ENCODE results near the gene PPA2.
"Not testable (repeated sequence)": the region's sequence is repeated elsewhere in the genome, so short reads cannot be mapped to it uniquely, and the experiment has no call there.

PPA2 gene

GRCh38 chr4:105458541-105458940, 15.3 kb downstream of the PPA2 start:
- not testable (repeated sequence) for DNase-seq (ENCODE audit: low spot score)

- no peak for DNase-seq (ENCODE audit: low spot score)
Measured at GRCh38 chr4:105458001-105458400, 15.9 kb downstream of the PPA2 start.

GRCh38 chr4:105455998-105456397, 17.9 kb downstream of the PPA2 start:
- DNase-seq (ENCODE audit: low spot score) = no peak

- no peak for DNase-seq (ENCODE audit: low spot score)
Measured at GRCh38 chr4:105455182-105455581, 18.7 kb downstream of the PPA2 start.

GRCh38 chr4:105453550-105454205, 20.2 kb downstream of the PPA2 start:
- peak; percentile 1 for DNase-seq (ENCODE audit: low spot score)

GRCh38 chr4:105451346-105451745, 22.5 kb downstream of the PPA2 start:
- no peak for DNase-seq (ENCODE audit: low spot score)

GRCh38 chr4:105440890-105441289, 33.0 kb downstream of the PPA2 start:
- DNase-seq (ENCODE audit: low spot score) = no peak

GRCh38 chr4:105437637-105438036, 36.2 kb downstream of the PPA2 start:
- DNase-seq (ENCODE audit: low spot score) = no peak

GRCh38 chr4:105436414-105436813, 37.4 kb downstream of the PPA2 start:
- no peak for DNase-seq (ENCODE audit: low spot score)

GRCh38 chr4:105434940-105435339, 38.9 kb downstream of the PPA2 start:
- no peak for DNase-seq (ENCODE audit: low spot score)

- no peak for DNase-seq (ENCODE audit: low spot score)
Measured at GRCh38 chr4:105433421-105433820, 40.4 kb downstream of the PPA2 start.

- DNase-seq (ENCODE audit: low spot score) = no peak
Measured at GRCh38 chr4:105432438-105432837, 41.4 kb downstream of the PPA2 start.

- DNase-seq (ENCODE audit: low spot score) = no peak
Measured at GRCh38 chr4:105430811-105431210, 43.1 kb downstream of the PPA2 start.

- peak; percentile 9 for DNase-seq (ENCODE audit: low spot score)
Measured at GRCh38 chr4:105426187-105426897, 47.5 kb downstream of the PPA2 start.

- DNase-seq (ENCODE audit: low spot score) = no peak
Measured at GRCh38 chr4:105422207-105422920, 51.5 kb downstream of the PPA2 start.

- DNase-seq (ENCODE audit: low spot score) = no peak
Measured at GRCh38 chr4:105417624-105418023, 56.2 kb downstream of the PPA2 start.

- DNase-seq (ENCODE audit: low spot score) = no peak
Measured at GRCh38 chr4:105415281-105415744, 58.5 kb downstream of the PPA2 start.

GRCh38 chr4:105414316-105414715, 59.5 kb downstream of the PPA2 start:
- DNase-seq (ENCODE audit: low spot score) = no peak

GRCh38 chr4:105409135-105409534, 64.7 kb downstream of the PPA2 start:
- DNase-seq (ENCODE audit: low spot score) = not testable (repeated sequence)

GRCh38 chr4:105400901-105401677, 72.8 kb downstream of the PPA2 start:
- no peak for DNase-seq (ENCODE audit: low spot score)

- peak; percentile 74 for DNase-seq (ENCODE audit: low spot score)
Measured at GRCh38 chr4:105399532-105400161, 74.2 kb downstream of the PPA2 start.

GRCh38 chr4:105392858-105393257, 81.0 kb downstream of the PPA2 start:
- no peak for DNase-seq (ENCODE audit: low spot score)

All from kidney tubule cell (primary cell).